GM19395 (cell line): ENCODE results near the gene LAMA3.

Experiments used
- ATAC-seq: cut with Tn5 transposase; IDR thresholded peaks from one replicate; pipeline ENCODE4 v1.9.1; 2021; ENCODE audit warnings: mild to moderate bottlenecking, moderate library complexity; ENCODE audit not compliant: unreplicated experiment

The LAMA3 gene

DNA sequence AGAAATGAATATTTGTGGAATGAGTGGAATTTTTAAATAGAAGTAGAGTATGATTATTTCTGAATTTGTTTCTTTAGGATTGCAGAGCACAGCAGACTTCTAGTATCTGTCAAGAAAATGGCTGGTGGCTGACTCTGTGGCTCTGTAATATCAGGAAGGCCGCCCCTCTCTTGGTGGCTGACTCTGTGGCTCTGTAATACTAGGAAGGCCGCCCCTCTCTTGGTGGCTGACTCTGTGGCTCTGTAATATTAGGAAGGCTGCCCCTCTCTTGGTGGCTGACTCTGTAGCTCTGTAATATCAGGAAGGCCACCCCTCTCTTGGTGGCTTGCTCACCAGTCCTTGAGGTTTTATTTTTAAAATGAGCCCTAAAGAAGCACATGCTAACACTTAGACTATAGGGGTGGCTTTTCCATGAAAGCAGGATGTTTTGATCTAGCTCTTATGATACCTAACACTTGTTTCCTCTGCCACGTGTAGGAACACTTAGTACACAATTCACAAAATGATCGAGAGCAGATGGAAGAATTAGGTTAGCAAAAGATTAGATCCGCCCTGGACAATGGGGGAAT is 240.2 kb downstream of the LAMA3 start:
- no peak for ATAC-seq

DNA sequence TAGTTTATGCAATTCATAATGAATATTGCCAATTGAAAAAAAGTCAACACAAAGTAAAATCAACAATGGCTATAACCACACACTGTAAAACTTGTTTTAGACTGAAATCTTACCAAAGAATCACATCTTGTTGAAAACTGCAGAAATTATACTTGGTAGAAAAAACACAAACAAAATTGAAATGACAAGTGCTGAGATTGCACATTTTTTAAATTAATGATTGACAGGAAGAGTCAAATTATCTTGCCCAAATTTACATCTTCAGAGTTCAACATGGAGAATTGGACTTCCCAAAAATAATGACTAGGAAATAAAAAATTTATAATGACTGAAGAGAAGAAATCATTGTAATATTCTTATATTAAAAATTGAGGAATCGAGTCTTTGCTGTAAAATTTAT is 240.7 kb downstream of the LAMA3 start:
- ATAC-seq = no peak

DNA sequence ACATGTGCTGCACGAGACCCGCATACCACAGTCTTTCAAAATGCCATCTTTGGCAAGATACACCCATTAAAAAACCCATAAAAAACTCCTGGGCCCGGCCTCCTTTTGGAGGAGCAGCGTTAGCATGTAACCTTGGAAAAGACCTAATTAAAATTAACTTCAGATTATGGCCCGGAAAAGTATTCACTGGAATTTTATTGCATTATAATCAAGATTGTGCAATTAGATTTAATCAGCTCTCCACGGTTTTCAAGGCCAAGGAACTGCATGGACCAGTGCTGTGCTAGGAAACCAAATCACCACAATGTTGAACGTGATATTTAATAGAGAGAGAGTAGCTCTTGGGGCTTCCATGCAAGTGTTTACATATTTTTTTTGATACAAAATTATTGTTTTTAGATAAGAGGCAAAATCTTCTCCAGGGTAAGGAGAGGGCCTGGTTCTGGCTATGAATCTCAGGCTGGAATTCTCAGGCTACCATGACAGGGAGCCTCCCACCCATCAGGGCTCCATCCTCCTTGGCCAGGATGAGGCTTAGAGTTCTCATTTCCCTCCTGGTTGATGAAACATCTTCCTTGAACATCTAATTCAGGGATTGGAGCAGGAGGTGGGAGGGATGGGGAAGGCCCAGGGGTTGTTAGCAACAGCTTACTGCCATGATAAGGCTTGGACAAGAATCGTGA is 243.3 kb downstream of the LAMA3 start:
- ATAC-seq = no peak

DNA sequence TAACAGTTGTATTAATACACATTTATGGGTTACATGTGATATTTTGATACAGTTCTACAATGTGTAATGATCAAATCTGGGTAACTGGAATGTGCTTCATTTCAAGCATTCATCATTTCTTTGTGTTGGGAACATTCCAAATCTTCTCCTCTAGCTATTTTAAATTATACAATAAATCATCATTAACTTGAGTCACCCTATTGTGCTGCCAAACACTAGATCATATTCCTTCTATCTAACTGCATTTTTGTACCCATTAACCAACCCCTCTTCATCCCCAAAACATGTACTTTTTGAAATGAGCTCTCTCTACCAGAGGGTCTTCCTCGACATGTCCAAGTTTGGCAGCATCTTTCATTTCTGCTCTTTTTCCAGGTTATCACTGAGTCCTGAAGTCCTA is 244.2 kb downstream of the LAMA3 start:
- ATAC-seq = no peak

DNA sequence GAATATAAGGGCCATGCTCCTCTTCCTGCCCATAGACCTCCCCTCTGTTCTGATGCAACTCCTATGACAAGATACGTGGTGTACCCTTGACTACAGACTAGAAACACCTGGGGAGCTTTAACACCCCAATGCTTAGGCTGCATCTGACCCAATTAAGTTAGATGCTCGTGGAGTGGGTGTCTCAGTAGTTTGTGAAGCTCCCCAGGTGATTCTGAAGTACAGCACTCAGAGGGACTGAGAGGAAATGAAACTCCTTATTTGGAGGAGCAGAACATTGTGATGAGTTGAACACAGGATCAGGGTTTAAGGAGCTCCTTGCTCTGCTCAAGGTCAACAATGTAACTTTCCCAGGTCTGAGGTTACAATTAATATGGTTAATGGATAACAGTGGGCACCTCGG is 245.0 kb downstream of the LAMA3 start:
- no peak for ATAC-seq

DNA sequence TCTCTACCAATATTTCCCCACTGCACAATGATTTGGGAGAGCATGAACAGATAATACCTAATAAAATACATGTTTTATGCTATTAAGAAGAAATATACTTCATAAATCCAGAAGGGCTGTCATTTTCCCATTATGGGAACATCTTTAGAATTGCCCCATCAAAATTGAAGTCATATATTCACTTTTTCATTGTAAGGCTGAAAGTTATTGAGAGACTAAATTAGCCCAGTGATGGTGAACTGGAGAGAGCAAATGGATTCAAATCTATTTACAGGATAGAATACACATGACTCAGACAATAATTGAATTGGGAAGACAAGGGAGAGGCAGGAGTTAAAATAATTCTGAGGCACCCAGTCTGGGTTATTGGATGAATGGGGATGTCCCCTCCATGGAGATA is 245.6 kb downstream of the LAMA3 start:
- ATAC-seq = no peak

DNA sequence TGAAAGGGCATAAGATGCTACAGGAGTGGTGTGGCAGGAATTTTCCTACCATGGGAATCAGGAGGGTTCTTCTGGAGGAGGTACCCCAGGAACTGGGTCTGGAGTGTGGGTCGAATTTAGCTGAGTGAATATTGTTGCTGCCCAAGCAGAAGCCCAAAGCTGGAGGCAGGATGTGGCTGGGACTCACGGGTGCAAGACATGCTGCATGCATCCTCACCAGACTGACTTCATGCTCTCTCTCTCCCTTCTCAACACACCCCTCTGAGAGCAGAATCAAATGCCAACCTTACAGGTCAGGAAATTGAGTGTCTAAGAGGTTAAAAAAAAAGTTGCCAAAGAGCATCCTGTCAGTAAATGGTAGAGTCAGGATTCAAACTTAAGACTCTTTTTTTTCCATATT is 246.6 kb downstream of the LAMA3 start:
- ATAC-seq = no peak

DNA sequence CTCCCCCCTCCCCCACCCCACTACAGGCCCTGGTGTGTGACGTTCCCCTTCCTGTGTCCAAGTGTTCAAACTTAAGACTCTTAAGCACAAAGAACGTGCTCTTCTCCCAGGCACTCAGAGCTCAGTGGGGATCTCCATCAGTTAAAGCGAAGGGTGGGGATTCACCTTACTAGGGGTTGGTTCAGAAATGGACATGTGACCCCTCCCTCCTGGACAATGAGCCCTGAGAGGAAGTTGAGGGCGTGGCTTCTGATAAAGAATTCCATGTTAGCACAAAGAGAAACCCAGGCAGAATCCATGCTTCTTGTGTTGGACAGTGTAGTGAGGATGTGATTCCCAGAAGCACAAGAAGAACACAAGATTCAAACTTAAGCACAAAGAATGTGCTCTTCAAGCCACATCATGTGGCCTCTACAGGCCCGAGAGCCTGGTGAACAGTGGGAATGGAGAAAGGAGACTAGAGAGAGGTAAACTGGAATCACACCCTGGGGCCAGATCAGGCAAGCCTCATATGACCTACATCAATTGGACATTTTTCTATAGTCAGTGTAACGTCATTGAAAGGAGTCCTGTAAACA is 247.2 kb downstream of the LAMA3 start:
- ATAC-seq = no peak

DNA sequence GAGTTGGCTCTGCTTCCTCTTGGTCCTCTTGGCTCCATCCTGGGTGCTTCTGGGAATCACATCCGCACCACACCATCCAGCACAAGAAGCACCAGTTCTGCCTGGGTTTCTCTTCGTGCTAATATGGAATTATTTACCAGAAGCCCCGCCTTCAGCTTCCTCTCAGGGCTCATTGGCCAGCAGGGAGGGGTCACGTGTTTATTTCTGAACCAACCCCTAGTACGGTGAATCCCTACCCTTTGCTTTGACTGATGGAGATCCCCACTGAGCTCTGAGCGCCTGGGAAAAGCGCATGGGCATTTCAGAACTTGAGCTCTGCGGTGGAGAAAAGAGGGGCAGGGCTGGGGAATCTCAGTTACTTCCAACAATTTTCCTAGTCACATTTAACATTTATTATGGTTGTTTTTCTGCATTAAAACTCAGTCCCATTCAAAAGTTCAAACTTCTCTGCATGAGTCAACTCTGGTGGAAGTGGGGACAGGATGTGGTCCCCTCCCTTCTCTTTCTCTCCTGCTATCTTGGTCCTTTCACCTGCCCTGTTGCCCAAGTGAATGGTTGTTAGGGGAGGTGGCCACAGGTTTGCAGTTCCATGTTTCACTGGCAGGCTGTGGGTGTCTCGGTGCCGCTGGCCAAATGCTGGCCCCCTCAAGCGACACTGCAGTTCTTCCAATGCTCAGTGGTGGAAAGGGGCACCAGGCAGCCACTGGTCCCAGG is 248.9 kb downstream of the LAMA3 start:
- ATAC-seq = peak; percentile 53

DNA sequence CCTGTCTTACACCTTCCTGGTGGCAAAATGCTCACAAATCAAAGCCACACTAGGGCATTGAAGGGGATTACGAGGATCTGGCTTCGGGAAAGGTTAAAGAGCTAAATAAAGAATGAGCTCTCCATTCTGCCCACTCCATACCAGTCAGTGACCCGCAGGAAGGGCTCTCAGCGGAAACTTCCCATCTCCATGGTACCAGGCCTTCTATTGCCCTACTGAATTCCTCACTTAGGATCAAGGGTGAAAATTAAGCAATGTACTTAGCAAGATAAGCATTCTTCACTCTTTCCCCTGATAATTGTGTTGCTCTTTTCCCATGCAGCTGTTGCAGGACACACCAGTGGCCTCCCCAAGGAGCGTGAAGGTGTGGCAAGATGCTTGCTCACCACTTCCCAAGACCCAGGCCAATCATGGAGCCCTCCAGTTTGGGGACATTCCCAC is 249.7 kb downstream of the LAMA3 start:
- no peak for ATAC-seq

DNA sequence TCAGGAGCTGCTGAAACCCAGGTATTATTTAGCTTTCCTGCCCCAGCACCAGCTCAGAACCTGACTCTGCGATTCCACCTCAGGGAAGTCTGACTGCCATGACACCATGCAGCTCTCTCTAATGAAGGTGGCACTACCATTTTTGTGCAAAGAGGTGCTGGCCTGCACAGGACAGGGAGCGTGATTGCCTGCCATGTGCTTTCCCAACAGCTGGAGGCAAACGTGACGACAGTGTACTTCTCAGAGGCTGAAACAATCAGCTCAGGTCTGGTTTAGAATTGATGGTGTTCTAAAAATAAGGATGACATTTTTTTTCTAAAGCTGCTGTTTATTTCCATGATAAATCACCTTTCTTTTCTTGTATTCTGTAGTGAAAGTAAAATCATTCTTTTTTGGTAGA is 250.1 kb downstream of the LAMA3 start:
- ATAC-seq = no peak

DNA sequence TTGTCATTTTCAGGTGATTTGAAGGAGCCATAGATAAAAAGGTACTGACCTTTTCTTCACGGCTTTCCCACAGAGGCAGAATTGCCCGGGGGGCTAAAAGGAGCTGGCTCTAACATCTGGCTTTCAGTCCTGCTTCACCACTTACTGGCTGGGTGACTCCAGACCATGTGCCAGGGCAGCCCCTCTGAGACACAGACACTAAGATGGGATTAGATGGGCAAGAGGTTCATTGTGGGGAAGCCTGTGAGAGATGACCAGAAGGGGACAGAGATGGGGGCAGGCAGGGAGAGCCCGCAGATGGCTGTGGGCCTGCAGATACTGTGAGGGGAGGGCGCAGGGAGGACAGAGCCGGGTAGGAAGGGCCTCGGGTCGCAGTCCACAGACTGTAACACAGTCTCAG is 250.6 kb downstream of the LAMA3 start:
- no peak for ATAC-seq

DNA sequence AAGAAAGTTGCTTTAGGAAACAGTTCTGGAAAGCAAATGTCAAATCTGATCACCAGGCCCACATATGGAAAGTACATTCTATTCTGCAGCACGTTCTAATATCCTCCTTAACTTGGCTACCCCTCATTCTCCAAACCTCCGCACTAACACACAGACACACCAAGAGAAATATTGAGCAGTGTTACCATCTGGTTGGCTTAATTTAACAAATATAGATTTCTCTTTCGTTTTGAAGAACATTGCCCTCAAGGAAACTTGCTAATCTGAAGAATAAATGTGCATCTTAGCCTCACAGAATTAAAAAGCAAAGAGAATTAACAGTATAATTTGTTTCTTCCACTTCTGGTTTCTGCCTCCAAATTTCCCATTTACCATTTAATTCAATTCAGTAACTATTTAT is 252.5 kb downstream of the LAMA3 start:
- no peak for ATAC-seq

DNA sequence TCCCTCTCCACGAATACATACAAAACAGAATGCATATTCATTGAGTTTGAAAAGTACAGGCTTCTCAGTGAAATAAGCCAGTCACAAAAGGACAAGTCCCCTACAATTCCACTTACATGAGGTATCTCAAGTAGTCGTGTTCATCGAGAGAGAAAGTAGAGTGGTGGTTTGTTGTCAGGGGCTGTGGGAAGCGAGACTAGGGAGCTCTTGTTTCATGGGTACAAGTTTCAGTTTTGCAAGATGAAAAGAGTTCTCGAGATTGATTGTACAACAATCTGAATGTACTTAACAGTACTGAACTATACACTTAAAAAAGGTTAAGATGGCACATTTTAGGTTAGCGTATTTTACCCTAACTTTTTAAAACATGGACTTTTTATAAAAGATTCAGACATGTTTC is 253.9 kb downstream of the LAMA3 start:
- peak; percentile 86 for ATAC-seq

DNA sequence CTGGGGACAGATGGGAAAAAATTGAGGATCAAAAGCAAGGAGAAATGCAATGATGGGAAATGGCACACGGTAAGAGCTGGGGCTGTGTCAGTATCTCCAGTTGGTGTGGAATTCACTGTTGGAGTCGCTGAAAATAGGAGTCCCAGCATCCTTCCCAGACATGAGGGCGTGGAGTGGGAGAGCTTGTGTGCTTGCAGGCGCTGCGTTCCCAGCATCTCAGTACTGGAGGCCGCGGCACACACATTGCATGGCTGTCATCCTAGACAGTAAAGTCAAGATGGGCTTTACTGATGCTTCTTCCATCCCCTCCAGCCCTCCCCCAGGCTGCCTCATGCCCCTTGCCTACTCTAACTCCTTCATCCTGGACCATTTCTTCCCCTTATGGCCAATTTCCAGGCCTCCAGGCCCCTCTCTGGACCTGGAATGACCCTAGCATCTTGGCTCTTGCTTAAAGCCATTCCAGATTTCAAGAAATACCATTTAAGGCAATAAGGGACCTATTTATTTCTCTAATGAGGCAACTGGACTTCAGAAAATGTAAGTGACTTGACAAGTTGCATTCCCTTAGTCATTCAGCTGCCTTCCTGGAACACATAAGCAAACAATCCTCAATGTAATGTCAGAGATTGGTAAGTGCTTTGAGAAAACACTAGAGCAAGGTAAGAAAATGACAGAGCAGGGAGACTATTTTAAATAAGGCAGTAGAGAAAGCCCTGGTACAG is 254.8 kb downstream of the LAMA3 start:
- ATAC-seq = no peak

DNA sequence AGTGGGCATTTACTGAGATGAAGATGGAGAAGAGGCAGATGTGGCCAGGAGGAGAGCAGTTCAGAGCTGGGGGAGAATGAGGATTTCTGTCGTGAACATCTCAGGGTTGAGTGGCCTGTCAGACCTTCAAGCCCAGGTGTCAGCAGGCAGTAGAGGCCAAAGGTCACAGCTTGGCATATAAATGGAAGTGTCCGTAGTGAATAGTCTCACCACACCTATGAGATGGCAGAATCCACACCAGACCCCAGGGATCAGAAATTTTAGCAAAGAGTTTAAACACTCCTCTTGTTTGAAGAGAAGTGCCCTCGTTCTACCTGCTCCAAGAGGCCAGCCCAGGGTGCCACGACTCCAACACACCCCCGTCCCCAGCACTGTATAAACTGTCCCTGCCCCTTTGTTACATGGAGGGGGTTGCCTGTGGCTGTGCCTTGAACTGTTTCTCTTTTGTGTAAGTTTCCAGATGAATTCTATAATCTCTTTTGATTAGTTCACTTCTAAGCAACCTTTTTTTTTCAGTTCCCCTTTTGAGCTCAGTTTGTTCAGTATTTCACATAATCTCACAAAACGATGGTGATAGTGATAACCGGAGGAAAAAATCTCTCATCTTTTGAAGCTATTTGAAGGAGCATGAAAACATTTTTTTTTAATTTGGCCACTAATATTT is 256.3 kb downstream of the LAMA3 start:
- no peak for ATAC-seq

DNA sequence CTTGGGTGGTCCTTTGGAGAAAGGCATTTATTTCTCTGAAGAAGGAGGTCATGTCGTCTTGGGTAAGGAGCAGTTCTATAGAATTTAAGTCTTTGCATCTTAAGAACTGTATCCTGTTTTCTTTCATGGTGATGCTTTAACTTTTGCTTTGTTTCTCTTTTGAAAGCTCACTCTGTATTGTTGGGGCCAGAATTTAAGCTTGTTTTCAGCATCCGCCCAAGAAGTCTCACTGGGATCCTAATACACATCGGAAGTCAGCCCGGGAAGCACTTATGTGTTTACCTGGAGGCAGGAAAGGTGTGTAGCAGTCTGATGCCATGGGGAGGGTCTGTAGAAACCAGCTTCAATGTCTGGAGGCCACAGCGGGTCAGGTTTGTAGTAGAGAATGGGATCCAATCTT is 260.6 kb downstream of the LAMA3 start:
- no peak for ATAC-seq

DNA sequence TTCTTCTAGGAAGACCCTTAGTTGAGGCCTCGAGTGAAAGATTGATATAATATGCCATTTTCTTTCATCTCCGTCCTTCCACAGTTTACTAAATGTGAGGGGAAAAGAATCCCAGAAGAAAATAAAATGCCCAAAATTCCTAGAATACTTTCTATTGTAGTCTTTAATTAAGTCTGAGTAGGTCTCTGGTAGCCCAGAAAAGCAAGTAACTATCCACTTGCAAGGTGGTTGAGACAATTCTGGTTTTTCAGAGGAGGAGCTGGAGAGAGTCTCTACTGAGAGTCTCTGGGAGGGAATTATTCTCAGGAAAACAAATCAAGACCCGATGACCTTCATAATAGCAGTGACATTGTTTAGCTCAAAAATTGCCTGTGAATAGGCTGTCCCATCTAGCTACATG is 261.4 kb downstream of the LAMA3 start:
- ATAC-seq = no peak

DNA sequence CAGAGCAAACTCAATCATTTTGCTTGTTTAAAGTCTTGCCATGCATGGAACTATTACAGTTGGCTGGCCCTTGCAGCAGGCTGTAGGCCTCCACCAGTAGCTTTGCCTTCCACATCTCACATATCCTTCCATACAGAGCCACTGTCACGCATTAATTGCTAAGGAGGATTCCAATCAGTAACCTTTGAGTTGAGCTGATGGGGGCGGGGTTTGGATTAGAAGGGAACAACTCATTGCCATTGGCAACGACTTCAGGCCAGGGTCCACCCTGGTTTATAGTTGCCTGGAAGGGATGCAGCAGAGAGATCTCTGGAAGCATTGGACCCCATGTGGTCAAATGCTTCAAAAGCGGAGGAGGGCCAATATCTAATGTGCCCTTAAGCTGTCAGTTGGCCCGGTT is 262.0 kb downstream of the LAMA3 start:
- ATAC-seq = no peak

DNA sequence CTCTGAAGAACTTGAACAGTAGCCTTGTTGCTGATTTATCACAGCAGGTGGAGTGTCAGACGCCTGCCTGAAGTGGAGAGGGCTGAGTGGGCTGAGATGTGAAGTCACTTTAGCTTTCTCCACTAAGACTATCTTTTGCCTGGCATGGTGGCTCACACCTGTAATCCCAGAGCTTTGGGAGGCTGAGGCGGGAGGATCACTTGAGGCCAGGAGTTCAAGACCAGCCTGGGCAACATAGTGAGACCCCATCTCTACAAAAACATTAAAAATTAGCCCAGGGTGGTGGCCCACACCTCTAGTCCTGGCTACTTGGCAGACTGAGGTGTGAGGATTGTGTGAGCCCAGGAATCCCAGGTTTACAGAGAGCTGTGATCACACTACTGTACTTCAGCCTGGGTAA is 264.7 kb downstream of the LAMA3 start:
- ATAC-seq = no peak

DNA sequence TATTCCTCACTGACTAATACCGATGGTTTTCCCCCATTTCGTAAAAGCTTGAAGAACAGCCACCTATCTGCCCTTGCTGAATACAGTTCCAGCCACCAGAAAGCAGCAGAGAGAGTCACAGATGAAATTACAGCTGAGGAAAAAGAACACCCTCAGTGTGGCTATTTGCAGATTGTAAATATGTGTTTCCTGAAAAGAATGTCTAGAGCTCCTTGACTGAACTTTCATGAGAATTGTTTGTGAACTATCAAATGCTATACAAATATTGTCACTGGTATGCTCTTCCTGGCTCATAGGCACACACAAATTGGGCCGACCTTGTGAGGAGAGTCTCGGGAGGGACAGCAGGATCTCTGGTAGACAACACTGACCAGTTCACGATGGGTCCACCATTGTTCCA is 267.2 kb downstream of the LAMA3 start:
- ATAC-seq = no peak
